Cardiac fibroblast (primary cell): ENCODE data around the gene THSD7B.
A peak's percentile ranks its signal among the peaks of the same experiment; 100 is the strongest.

ENCODE experiments used
- DNase-seq, 2 donors: peaks; one replicate each; pipeline versions ENCODE4 v3.0.0 to v3.0.0-alpha.2; 2010; ENCODE audit warnings: low read depth in 2 of 2
- H3K4me3 ChIP-seq, 2 donors: replicated peaks in 1 of 2; 1 replicate in 1 of 2; 2 replicates in 1 of 2; pipeline ENCODE4 v1.5.1; 2011; ENCODE audit warnings: low read depth in 2 of 2, low read length in 2 of 2, mild to moderate bottlenecking in 2 of 2, moderate library complexity in 1 of 2
- CTCF ChIP-seq: IDR thresholded peaks from one replicate; pipeline ENCODE4 v1.5.1; 2011; ENCODE audit warnings: low read depth, mild to moderate bottlenecking, low read length, inconsistent platforms

The THSD7B gene

GRCh38 chr2:137454886-137455285 is 689.5 kb downstream of the THSD7B start:
- TF ChIP-seq CTCF, result no peak
- no peak overlapping the region for H3K4me3 ChIP-seq
- DNase-seq, result no peak

GRCh38 chr2:137467246-137467862 is 702.0 kb downstream of the THSD7B start:
- peak; percentile 5 to 58 for DNase-seq
- peak; percentile 68 for TF ChIP-seq CTCF
- H3K4me3 ChIP-seq, result no peak overlapping the region

DNA sequence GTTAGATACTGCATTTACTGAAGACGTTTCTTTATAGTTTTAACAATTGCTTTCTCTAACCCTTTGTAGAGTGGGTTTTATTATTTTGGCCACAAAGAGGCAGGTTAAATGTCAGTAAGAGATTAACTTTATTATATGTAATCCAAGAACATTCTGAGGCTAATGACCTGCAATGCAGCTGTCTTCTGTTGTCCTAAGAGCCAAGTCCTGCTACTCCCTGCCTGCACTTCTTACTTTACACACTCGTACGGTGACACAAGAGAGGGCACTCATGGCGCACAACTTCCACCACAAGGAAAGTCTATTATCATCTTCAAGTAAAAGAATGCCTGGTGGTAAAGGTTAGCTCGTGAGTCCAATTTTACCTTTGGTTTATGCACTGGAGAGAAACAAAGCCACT is 727.9 kb downstream of the THSD7B start:
- no peak overlapping the region for H3K4me3 ChIP-seq
- TF ChIP-seq CTCF, result no peak
- no peak for DNase-seq

DNA sequence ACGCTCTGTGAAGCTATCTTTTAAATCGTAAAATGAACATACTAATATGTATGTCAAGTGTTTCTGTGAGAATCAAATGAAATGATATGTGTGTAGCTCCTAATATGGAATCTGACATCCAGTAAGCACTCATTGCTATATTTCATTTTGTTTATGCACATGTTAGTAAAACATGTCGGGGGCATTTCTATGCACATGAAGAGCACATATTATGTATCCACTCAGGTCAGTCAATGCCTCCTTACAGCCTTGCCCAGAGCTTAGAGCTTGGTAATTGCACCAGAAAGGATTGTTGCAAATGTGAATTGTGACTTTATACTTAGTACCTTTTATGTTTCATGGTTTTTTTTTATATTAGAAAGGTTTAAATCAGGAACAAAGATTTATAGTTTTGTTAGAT is 735.3 kb downstream of the THSD7B start:
- TF ChIP-seq CTCF, result no peak
- no peak overlapping the region for H3K4me3 ChIP-seq
- DNase-seq, result no peak

GRCh38 chr2:137507237-137507636 is 741.9 kb downstream of the THSD7B start:
- no peak for TF ChIP-seq CTCF
- DNase-seq, result no peak

DNA sequence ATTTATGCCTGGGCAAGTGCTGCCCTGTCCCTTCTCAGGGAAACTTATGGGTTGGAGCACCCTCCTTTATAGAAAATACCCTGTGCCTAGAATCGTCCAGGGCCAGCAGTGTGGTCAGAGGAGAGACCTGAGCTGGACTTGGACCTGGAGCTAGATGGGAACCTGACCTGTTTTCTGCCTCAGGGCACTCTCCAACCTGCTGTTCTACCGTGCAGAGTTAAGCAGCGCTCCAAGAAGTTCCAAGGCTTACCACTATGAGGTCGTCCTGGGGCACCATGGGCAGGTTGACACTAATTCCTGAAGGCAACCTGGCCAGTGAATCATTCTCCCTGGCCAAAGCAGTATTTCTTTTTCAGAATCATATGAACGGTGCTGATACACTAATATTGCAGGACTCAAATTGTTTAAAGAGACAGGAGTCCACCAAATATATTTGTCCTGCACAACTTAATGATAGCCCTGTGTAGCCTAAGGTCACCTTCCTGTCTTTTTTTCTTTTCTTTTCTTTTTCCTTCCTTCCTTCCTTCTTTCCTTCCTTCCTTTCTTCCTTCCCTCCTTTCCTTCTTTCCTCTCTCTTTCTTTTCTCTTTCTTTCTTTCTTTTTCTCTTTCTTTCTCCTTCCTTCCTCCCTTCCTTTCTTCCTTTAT is 743.5 kb downstream of the THSD7B start:
- no peak overlapping the region for H3K4me3 ChIP-seq
- TF ChIP-seq CTCF, result no peak
- DNase-seq, result no peak

More at GRCh38 chr2:137507237-137507636, 741.9 kb downstream of the THSD7B start:
- H3K4me3 ChIP-seq, result no peak overlapping the region
